Measurements from ENCODE around the gene PUS10.

DNA sequence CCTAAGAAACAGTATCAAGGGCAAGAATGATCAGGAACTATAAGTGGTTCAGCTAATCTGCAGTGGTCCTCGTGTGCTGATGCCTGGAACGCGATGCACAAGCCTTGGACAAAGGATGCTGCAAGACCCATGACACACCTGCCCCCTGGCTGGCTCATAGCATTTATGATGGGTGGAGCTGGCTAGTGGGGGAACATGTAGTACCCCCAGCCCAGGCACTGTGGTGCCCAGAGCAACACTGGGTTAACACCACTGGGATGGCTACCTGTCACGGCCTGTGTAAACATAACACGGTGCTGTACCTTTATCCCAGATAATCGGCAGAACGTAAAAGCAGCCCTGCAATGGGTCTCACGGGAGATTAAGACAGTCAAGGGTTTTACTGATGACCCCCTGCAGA is 60.8 kb downstream of the PUS10 start:
- TF ChIP-seq POLR2A (IDR thresholded peaks at IDR 0.05; ENCODE audit: low read length) (no peak), KDM5A (IDR thresholded peaks at IDR 0.05) (no peak), NFE2L2 (conservative IDR thresholded peaks at IDR 0.05; ENCODE audit: low read length) (no peak), CTCF (IDR thresholded peaks at IDR 0.05) (no peak), CHD2 (IDR thresholded peaks at IDR 0.05; ENCODE audit: low read length, partially characterized antibody) (no peak)

All from A549 (cell line).